GM18505 (cell line): Measurements from ENCODE around the gene STPG3.
A peak's percentile ranks its signal among the peaks of the same experiment; 100 is the strongest.
"Not testable (repeated sequence)": the region's sequence is repeated elsewhere in the genome, so short reads cannot be mapped to it uniquely, and the experiment has no call there.

Experiments
- ATAC-seq: cut with Tn5 transposase; IDR thresholded peaks from one replicate; pipeline ENCODE4 v1.9.1; 2021; ENCODE audit not compliant: unreplicated experiment
- POLR2A ChIP-seq: IDR thresholded peaks from 4 replicates; pipeline ENCODE4 v1.6.1; 2011; ENCODE audit warnings: borderline replicate concordance; ENCODE audit not compliant: insufficient read depth, insufficient read length; ENCODE audit errors: extremely low read depth

Gene STPG3

GRCh38 chr9:137234055-137234697 is 16.9 kb upstream of the STPG3 start:
- TF ChIP-seq POLR2A, result no peak

GRCh38 chr9:137234758-137235423 is 16.2 kb upstream of the STPG3 start:
- TF ChIP-seq POLR2A, result no peak
- ATAC-seq, result no peak

More at GRCh38 chr9:137234055-137234697, 16.9 kb upstream of the STPG3 start:
- ATAC-seq, result no peak

DNA sequence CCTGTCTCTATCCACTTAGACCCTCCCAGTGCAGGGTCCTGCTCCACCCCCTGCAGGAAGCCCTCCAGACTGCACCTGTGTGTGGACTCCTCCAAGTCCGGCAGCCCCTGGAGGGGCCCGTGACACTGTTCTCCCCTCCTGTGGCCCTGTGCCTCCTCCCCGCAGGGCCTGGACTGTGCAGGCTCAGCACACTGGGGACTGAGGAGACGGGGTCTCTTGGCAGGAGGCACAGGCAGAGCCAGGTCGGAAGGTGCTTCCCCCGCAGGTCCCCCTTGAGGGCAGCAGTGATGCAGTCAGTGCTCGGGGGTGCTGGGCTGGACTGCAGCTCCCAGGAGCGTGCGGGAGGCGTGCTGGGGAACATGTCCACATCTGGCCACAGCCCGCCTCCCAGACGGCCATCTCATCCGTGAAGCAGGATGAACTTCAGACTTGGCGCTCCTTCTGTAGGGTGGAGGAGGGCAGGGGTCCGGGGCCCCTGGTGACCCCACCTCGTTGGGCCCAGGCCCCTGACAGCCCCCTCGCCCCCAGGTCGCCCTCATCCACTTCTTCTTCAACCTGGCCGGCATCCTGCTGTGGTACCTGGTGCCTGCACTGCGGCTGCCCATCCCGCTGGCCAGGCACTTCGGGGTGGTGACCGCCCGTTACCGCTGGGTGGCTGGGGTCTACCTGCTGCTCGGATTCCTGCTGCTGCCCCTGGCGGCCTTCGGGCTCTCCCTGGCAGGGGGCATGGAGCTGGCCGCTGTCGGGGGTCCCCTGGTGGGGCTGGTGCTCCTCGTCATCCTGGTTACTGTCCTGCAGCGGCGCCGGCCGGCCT is 15.5 kb upstream of the STPG3 start:
- no peak for ATAC-seq
- TF ChIP-seq POLR2A, result no peak

DNA sequence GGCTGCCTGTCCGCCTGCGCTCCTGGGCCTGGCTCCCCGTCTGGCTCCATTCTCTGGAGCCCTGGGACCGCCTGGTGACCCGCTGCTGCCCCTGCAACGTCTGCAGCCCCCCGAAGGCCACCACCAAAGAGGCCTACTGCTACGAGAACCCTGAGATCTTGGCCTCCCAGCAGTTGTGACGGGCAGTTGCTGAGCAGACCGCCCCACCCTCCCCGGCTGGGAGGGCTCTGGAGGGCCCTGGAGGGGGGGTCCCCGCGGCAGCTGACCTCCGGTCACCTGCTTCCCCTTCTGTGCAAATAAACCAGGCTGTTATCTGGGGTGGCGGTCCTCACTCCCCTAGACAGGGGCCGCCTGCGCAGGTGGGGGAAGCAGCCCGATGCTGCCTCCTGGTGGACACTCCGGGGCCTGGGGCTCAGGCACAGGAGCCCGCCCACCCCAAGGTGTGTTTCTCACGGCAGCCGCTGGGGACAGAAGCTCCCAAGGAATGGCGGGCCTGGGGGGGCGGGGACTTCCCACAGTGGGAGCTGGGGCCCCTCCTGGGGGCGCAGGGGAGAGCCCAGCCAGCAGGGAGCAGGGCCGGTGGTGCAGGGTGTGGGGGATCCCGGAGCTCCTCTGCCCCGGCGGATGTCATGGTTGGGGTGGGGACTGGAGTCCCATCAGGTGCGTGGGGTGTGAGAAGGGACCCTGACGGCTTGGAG is 14.7 kb upstream of the STPG3 start:
- TF ChIP-seq POLR2A, result peak; percentile 32
- no peak for ATAC-seq

GRCh38 chr9:137236936-137237421 is 14.1 kb upstream of the STPG3 start:
- TF ChIP-seq POLR2A, result no peak
- no peak for ATAC-seq

GRCh38 chr9:137237759-137238726 is 13.0 kb upstream of the STPG3 start:
- ATAC-seq, result no peak
- TF ChIP-seq POLR2A, result no peak

- ATAC-seq, result not testable (repeated sequence)
Observed at GRCh38 chr9:137239541-137240200, 11.4 kb upstream of the STPG3 start.

DNA sequence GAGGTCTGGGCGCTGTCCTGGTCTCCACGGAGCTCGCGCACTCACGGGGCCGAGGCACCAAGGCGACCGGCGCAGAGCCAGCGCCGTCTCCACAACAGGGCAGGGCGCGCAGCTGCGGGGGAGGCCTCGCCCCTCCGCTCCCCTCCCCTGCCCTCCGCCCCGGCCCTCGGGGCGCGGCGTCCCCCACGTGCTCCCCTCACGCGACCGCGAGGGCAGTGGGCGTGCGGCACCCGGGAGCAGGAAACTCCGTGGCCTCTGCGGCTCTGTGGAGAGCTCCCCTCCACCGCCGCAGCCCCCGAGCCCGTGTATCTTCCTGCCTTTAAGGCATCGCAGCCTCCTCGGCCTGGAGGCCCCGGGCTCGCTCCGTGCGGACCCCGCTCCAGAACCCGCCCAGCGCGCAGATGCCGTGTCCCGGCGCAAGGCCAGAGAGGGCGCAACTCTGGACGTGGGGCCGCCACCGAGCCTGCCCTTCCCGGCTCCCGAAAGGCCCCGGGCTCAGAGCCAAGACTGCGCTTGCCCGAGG is 10.7 kb upstream of the STPG3 start:
- TF ChIP-seq POLR2A, result no peak

DNA sequence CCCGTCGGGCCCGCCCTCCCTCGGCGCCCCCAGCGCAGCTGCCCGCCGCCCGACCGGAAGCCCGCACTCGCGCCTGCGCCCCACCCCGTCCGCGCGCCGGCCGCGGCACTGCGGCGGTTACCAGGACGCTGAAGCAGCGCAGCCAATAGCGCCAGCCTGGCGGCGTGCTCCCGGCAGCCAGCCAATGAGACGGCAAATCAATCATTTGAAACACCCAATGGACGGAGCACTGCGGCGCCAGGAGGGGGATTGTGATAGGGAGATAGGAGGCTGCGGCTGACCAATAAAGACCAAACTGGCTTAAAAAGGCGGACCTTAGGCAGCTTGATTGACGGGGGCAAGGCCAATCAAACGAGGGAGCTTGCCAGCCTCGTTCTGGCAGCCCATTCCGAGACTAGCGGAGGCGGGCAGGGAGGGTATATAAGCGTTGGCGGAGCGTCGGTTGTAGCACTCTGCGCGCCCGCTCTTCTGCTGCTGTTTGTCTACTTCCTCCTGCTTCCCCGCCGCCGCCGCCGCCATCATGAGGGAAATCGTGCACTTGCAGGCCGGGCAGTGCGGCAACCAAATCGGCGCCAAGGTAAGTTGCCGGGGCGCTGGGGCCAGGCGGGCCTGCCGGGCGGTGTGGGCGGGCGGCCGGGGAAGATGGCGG is 10.1 kb upstream of the STPG3 start, which contains the start of gene TUBB4B:
TSS of gene TUBB4B (plus strand) at position 447 of the 649 bp plus-strand sequence. CDS start at position 521, 74 bp downstream.
- peak; percentile 100 for TF ChIP-seq POLR2A
- ATAC-seq, result peak; percentile 65

More for the DNA sequence above, 10.7 kb upstream of the STPG3 start:
- ATAC-seq, result peak; percentile 27

DNA sequence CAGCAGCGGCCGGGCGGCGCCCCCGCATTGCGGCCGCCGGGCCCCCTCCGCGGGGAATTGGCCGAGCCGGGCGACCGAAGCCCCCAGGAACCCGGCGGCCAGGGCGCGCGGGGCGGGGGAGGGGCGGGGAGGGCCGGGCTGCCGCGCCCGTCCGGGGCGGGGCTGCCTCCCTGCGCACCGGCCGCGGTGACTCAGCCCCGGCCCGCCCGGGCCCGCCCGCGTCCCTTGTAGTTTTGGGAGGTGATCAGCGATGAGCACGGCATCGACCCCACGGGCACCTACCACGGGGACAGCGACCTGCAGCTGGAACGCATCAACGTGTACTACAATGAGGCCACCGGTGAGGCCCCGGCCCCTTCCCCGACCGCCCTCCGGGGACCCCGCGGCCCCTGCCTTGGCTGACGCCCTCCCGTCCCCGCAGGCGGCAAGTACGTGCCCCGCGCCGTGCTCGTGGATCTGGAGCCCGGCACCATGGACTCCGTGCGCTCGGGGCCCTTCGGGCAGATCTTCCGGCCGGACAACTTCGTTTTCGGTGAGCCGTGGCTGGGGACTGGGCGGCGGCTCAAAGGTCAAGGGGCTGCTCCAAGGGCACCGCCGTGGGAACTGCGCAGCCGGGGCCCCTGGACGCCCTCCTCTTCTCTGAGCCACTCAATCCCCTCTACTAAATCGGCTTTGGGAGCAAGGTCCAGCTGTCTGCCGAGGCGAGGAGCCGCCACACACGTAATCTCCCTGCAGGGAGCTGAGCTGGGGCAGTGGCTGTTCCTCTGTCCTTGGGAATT is 9.4 kb upstream of the STPG3 start:
- TF ChIP-seq POLR2A, result no peak
- ATAC-seq, result peak; percentile 6
